Natural killer cell (primary cell): Measurements from ENCODE around the gene PRDM16. TPM values are rescaled to one million over a fixed set of nuclear protein-coding genes. Genes with fewer than 3 reads are reported as not detected.

Experiments
- ATAC-seq, 3 donors: fragments of 150-1000 bp in 2 of 3; fragments of 200-7000 bp in 1 of 3; cut with Tn5 transposase; 1 replicate in 1 of 3; 2 replicates in 2 of 3; pipeline ENCODE4 v1.10.0; 2021; ENCODE audit warnings: mild to moderate bottlenecking in 2 of 3, moderate library complexity in 2 of 3
- DNase-seq, 2 donors: peaks; one replicate each; pipeline versions ENCODE4 v3.0.0 to v3.0.0-alpha.2; 2013 to 2021; ENCODE audit warnings: mixed read lengths in 1 of 2
- H3K27ac ChIP-seq: one replicate; pipeline ENCODE4 v1.5.1; 2013; ENCODE audit warnings: mild to moderate bottlenecking, low read length
- H3K27me3 ChIP-seq: one replicate; pipeline ENCODE4 v1.6.1; 2013; ENCODE audit warnings: low read length; ENCODE audit not compliant: control insufficient read depth, insufficient read depth
- H3K36me3 ChIP-seq: one replicate; pipeline ENCODE4 v1.6.1; 2013; ENCODE audit warnings: low read length; ENCODE audit not compliant: control insufficient read depth, insufficient read depth
- H3K4me1 ChIP-seq: one replicate; pipeline ENCODE4 v1.6.1; 2013; ENCODE audit warnings: low read length; ENCODE audit not compliant: control insufficient read depth, insufficient read depth
- H3K4me3 ChIP-seq: one replicate; pipeline ENCODE4 v1.5.1; 2013; ENCODE audit warnings: low read length
- H3K9me3 ChIP-seq: one replicate; pipeline ENCODE4 v1.6.1; 2013; ENCODE audit warnings: low read length; ENCODE audit not compliant: control insufficient read depth, insufficient read depth
- H3K27ac Mint-ChIP-seq, 2 donors: one replicate each; pipeline ENCODE4 v1.8.0; 2022; ENCODE audit warnings: mild to moderate bottlenecking in 2 of 2, mixed read lengths in 2 of 2, moderate library complexity in 1 of 2
- H3K27me3 Mint-ChIP-seq, 2 donors: one replicate each; pipeline ENCODE4 v1.8.0; 2022; ENCODE audit warnings: low read depth in 2 of 2, mixed read lengths in 2 of 2
- H3K36me3 Mint-ChIP-seq: one replicate; pipeline ENCODE4 v1.8.0; 2022; ENCODE audit warnings: mixed read lengths
- H3K4me1 Mint-ChIP-seq, 2 donors: one replicate each; pipeline ENCODE4 v1.8.0; 2022; ENCODE audit warnings: mixed read lengths in 2 of 2
- H3K4me3 Mint-ChIP-seq: one replicate; pipeline ENCODE4 v1.8.0; 2022; ENCODE audit warnings: mild to moderate bottlenecking, moderate library complexity, mixed read lengths
- H3K9me3 Mint-ChIP-seq, 2 donors: one replicate each; pipeline ENCODE4 v1.8.0; 2022; ENCODE audit warnings: mixed read lengths in 2 of 2
- WGBS: methylation state at CpG from one replicate; pipeline ENCODE4 v1.1.7; 2013; ENCODE audit warnings: missing lambda C conversion rate; ENCODE audit not compliant: insufficient coverage; 5-methylcytosine and 5-hydroxymethylcytosine counted together
- intact Hi-C: fragments of 100-400 bp; cut with micrococcal nuclease; formaldehyde crosslinking; loops from one replicate; pipeline ENCODE4 v1.14.2; 2022
- total RNA-seq, 4 donors: library from RNA; stranded (reverse); fragments of 120-200 nt in 1 of 4; gene quantifications; one replicate each; pipeline versions ENCODE4 v1.2.3 to v1.2.4, GENCODE V29; 2013 to 2022
- TF ChIP-seq, protein P1 (sequence below): fragments of 200-600 bp; IDR thresholded peaks from one replicate; pipeline ENCODE4 v1.8.0; 2022; ENCODE audit warnings: antibody characterized with exemption

The PRDM16 gene
- total RNA-seq, 3 donors from 2014 or later (not counting 1 experiment from before 2014, with no cell fraction given) = 0.25 to 0.64 TPM; not detected in 1

DNA sequence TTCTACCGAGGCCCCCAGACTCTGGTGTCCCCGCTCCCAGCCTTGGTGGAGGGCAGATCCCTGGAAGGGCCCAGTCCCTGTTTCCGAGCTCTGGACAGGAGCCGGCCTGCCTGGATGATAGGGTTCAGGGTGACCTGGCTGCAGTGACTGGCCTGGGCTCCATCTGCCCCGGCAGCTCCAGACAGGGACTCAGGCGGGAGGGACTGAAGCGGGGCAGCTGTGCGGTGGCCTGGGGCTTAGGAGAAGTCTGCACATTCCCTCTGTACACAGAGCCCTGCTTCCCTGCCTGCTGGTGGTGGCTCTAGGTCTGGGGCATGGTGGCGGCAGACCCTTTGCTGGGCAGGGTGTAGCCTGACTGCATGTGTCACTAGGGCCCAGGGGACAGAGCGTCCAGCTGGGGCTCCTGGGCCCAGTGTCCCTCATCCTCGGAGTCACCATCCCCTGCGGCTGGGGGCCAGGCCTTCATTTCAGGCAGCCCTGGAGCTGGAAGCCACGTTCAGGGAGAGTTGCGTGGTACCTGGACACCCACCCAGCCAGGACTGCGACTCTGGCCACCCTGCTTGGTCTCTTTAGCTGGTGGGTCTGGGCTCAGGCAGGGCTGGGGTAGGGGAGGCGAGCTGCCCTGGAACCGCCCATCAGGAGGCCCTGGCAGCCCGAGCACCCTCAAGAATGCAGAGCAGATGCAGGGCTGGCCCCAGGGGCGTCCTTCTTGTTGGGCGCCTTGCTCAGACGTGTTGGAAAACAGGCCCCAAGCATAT is 395.1 kb downstream of the PRDM16 start:
- Histone ChIP-seq H3K27ac (no peak overlapping the region), H3K27me3 (no peaks in the 10 kb centered on the region), H3K36me3 (no peaks in the 10 kb centered on the region), H3K4me1 (no peaks in the 10 kb centered on the region), H3K9me3 (no peaks in the 10 kb centered on the region), H3K4me3 (no peak overlapping the region)
- H3K4me3 Mint-ChIP-seq = no peak overlapping the region
- H3K27me3 Mint-ChIP-seq = no peaks in the 10 kb centered on the region
- H3K9me3 Mint-ChIP-seq = no peaks in the 10 kb centered on the region
- H3K4me1 Mint-ChIP-seq = no peaks in the 10 kb centered on the region
- 84% methylated on average over 21 of the region's 21 CpGs for WGBS
- DNase-seq (no peak), ATAC-seq (no peak)
- H3K27ac Mint-ChIP-seq = no peak overlapping the region
- TF ChIP-seq, protein P1, sequence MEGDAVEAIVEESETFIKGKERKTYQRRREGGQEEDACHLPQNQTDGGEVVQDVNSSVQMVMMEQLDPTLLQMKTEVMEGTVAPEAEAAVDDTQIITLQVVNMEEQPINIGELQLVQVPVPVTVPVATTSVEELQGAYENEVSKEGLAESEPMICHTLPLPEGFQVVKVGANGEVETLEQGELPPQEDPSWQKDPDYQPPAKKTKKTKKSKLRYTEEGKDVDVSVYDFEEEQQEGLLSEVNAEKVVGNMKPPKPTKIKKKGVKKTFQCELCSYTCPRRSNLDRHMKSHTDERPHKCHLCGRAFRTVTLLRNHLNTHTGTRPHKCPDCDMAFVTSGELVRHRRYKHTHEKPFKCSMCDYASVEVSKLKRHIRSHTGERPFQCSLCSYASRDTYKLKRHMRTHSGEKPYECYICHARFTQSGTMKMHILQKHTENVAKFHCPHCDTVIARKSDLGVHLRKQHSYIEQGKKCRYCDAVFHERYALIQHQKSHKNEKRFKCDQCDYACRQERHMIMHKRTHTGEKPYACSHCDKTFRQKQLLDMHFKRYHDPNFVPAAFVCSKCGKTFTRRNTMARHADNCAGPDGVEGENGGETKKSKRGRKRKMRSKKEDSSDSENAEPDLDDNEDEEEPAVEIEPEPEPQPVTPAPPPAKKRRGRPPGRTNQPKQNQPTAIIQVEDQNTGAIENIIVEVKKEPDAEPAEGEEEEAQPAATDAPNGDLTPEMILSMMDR = no peak
- intact Hi-C loops = no loop called here
- no peaks in the 10 kb centered on the region for H3K36me3 Mint-ChIP-seq

DNA sequence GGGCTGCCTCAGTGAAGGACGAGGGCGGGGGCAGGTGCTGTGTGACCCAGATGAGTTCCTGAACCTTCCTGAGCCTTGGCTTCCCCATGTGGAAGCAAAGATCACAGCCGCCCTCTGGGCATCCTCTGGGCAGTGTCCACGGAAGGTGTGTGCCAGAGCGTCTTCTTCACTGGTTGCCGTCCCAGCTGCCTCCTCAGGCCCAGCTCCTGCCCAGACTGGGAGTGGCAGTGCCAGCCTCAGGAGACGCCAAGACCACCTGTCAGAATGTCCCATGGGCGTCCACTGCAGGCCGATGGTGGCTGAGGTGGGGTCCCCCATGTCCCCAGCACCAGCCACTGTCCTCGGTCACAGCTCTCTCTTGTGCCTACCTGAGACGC is 395.6 kb downstream of the PRDM16 start:
- WGBS = 87% methylated on average over 11 of the region's 11 CpGs
- TF ChIP-seq, protein P1 = no peak

DNA sequence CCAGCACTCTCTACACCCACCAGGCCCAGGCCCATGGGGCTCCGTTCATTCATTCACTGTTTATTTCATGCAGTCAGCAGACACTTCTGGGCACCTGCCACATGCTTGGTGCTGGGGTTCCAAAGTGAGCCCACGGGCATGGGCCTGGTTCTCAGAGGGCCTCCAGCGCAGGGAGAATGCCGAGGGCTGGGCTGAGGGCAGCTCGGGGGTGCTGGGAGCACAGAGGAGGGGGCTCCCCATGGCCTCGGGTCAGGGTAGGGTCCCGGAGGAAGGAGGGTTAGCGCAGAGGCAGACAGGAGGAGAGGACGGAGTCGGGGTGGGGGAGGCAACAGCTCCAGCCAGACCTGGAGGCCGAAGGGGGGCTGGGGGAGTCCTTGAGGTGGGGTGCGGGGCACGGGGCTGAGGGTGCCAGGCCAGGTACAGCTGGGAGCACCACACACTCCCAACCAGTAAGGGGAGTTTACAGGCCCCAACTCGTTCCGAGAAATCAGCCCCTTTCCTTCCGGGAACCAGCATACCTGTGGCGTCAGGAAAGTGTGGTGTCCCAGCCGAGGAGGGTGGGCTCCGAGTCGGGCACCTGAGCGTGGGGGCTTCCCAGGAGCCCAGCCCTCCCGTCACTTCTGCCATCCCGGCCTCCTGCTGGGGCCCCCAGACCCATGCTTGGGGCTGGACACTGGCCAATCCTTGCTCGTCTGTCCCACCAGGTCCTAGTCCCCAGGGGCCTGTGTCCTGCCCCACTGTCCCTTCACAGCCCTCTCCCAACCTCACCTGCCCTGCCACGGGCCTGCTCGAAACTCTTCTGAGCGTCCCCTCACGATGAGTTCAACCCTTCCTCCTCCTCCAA is 396.3 kb downstream of the PRDM16 start:
- H3K36me3 Mint-ChIP-seq = no peaks in the 10 kb centered on the region
- no peak for DNase-seq
- no peaks in the 10 kb centered on the region for H3K27me3 Mint-ChIP-seq
- WGBS = 89% methylated on average over 28 of the region's 28 CpGs
- H3K27ac Mint-ChIP-seq = no peak overlapping the region
- H3K4me1 ChIP-seq = no peaks in the 10 kb centered on the region
- no peaks in the 10 kb centered on the region for H3K27me3 ChIP-seq
- H3K9me3 Mint-ChIP-seq = no peaks in the 10 kb centered on the region
- H3K4me3 ChIP-seq = no peak overlapping the region
- intact Hi-C loops = no loop called here
- no peaks in the 10 kb centered on the region for H3K4me1 Mint-ChIP-seq
- H3K9me3 ChIP-seq = no peaks in the 10 kb centered on the region
- no peak for ATAC-seq
- TF ChIP-seq, protein P1 = no peak
- H3K36me3 ChIP-seq = no peaks in the 10 kb centered on the region
- no peak overlapping the region for H3K27ac ChIP-seq
- no peak overlapping the region for H3K4me3 Mint-ChIP-seq

More for the DNA sequence above, 395.6 kb downstream of the PRDM16 start:
- H3K4me1 ChIP-seq = no peaks in the 10 kb centered on the region
- Mint-ChIP-seq H3K9me3 (no peaks in the 10 kb centered on the region), H3K36me3 (no peaks in the 10 kb centered on the region), H3K27me3 (no peaks in the 10 kb centered on the region), H3K4me1 (no peaks in the 10 kb centered on the region), H3K27ac (no peak overlapping the region), H3K4me3 (no peak overlapping the region)
- intact Hi-C loops = no loop called here
- H3K36me3 ChIP-seq = no peaks in the 10 kb centered on the region
- H3K27me3 ChIP-seq = no peaks in the 10 kb centered on the region
- H3K4me3 ChIP-seq = no peak overlapping the region
- DNase-seq = no peak
- ATAC-seq = no peak
- no peak overlapping the region for H3K27ac ChIP-seq
- H3K9me3 ChIP-seq = no peaks in the 10 kb centered on the region
